ENCODE data around the gene MEF2D.

MEF2D gene

GRCh38 chr1:156524481-156524869 lies 23.9 kb upstream of the MEF2D start:
- DNase-seq (ENCODE audit: low read depth), result no peak

- no peak for DNase-seq (ENCODE audit: low read depth)
Observed at GRCh38 chr1:156523801-156524480, 23.4 kb upstream of the MEF2D start.

DNA sequence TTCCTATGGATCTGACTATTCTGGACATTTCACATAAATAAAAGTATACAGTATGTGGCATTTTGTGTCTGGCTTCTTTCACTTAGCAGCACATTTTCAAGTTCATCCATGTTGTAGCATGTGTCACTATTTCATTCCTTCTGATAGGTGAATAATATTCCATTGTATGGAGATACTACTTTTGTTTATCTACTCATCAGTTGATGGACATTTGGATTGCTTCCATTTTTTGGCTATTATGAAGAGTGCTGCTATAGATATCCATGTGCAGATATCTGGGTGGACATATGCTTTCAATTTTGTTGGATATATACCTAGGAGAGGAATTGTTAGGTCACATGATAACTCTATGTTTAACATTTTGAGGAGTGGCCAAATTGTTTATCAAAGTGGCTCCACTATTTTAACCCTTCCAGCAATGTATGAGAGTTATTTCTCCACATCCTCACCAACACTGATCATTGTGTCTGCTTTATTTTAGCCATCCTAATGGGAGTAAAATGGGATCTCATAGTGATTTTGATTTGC lies 21.9 kb upstream of the MEF2D start:
- no peak for DNase-seq (ENCODE audit: low read depth)

DNA sequence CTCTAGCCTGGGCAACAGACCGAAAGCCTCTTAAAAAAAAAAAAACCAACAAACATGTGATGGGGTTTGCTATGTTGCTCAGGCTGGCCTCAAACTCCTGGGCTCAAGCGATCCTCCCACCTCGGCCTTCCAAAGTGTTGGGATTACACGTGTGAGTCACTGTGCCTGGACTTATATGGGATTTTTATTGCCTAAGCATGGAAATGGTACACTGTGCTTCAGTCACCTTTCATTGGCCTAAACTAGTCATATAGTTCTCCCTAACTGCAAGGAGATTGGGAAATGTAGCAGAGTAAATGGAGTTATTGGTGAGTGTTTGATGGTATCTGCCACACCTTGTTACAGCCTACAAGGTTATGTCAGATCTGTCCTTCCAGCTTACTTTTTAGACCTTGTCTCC lies 17.2 kb upstream of the MEF2D start:
- DNase-seq (ENCODE audit: low read depth), result peak; percentile 27

DNA sequence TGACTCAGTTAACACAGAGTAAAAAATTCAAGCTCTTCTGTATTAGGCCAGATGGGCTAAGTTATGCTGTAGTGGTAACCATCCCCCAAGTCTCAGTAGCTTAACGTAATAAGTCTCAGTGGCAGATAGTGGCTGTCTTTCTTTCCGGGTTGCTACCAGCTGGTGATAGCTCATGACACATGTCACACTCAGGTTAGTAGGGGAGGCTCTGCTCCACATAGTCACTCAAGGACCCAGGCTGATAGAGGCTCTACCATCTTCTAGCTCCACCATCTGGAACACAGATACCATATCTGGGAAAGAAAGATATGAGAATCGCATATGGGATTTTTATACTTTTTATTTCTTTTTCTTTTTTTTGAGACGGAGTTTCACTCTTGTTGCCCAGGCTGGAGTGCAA lies 16.2 kb upstream of the MEF2D start:
- DNase-seq (ENCODE audit: low read depth), result no peak

- no peak for DNase-seq (ENCODE audit: low read depth)
Observed at GRCh38 chr1:156515956-156516355, 15.4 kb upstream of the MEF2D start.

DNA sequence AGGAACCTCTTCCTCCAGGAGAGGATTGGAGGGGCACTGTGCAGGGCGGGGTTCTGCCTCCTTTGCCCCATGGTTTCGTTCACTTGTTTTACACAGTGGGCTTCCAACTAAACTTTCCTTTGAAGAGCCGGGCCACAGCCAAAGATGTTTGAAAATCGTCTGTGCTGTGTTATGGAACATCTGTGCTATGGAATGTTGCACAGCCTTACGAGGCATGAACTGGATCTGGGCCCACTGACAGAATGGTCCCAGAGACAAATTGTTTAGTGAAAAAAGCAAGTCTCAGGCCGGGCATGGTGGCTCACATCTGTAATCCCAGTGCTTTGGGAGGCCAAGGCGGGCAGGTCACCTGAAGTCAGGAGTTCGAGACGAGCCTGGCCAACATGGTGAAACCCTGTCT lies 12.6 kb upstream of the MEF2D start:
- DNase-seq (ENCODE audit: low read depth), result no peak

DNA sequence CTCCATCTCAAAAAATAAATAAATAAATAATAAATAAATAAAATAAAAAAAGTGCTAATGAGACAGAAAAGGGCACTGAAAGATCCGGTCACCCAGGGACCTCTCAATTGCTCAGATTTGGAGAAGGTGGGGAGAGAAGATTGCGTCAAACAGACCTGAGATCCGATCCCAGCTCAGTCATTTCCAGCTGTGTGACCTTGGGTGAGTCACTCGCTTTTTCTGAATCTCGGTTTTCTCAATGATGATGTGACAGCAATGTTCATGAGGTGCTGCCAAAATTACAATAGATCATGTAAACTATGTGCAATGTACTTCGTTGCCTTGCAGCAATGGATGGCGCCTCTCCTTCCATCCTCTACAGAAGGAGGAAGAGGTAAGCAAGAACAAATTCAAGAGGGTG lies 11.1 kb upstream of the MEF2D start:
- peak; percentile 63 for DNase-seq (ENCODE audit: low read depth)

GRCh38 chr1:156510709-156511108 lies 10.1 kb upstream of the MEF2D start:
- DNase-seq (ENCODE audit: low read depth), result peak; percentile 30

DNA sequence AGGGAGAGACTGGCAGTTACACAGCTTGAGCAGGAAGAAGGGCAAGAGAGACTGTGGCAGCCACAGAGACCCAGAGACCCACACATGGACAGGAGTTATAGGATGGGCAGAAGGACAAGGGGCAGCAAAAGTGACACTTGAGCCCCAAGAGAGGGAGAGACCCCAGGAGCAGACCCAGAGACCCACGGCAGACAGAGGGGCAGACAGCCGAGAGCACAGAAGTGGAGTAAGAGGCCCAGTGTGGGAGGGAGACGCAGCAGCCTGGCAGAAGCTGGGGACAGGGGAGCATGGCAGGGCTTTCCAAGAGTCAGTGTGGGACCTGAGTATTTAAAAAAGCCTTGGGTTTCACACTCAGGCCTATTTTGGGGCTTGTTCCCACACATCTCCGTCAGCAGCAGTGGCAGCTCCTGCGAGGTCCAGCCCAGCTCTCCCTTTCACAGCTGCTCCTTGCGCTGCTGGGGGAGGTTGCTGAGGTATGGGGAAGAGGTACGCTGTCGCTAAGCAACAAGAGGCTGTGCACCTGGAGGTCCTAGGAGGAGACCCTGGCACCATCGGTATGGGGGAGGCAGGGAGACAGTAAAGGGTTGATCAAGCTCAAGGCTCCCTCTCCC lies 9.0 kb upstream of the MEF2D start:
- DNase-seq (ENCODE audit: low read depth), result no peak

DNA sequence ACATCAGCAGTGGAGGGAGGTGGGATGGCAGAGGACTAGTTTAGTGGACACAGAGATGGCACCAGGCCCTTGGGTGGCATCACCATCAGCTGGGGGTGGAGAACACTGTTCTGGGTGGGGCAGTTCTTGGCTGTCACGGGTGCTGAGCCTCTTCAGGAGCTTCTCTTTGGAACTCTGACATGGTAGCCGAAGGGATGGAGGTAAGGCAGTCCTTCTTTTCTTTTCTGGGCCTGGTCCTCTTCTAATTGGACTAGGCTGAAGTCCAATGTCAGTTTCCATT lies 8.3 kb upstream of the MEF2D start:
- no peak for DNase-seq (ENCODE audit: low read depth)

DNA sequence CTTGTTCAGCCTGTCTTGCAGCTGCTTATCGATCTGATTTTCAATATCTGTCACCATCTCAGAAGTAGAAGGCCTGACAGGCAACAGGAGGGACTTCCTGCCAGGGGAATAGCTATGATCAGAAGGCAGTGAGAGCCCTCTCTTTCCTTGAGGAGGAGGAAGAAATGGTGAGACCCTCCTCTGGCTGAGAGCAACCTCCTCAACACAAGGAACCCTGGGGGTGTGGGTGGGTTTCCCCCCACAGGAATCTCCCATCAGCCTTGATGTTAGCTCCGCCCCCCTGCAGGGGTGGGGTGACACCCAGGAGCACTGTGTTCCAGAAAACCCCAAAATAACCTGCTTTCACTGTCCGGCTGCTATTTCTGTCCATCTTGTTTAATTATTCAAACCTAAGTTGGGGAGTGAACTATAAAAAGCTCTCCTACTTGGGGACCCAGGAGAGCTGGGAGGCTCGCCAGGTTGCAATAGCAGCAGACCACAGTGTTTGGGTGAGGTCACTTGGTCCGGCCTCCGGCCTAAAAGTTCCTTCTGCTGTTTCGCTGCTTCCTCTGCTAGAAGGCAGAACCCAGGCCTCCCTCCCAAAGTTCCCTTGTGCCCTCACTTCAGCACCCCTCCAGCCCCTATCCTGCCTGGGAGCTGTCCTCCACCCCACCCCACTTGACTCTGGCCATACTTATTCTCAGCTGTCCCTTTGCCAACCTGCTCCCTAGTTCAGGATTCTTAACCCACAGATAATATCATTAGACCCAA lies 7.8 kb upstream of the MEF2D start:
- DNase-seq (ENCODE audit: low read depth), result no peak

DNA sequence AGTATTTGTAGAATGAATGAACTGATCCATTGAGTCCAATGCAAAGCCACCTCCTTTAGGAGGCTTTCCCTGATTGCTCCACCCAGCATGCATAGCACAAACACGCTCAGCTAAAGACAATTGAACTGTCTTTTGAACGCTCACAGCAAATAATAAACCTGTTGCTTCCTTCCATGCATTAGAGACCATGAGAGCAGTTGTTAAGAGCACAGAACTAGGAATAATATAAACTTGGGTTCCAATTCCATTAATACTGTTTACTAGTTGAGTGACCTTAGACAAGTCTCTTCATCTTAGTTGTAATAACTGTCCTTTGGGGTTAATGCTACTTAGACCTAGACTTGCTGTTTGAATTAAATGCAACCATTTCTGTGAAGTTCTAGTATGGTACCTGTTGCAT lies 5.9 kb upstream of the MEF2D start:
- no peak for DNase-seq (ENCODE audit: low read depth)

- no peak for DNase-seq (ENCODE audit: low read depth)
Observed at GRCh38 chr1:156505679-156506298, 5.2 kb upstream of the MEF2D start.

DNA sequence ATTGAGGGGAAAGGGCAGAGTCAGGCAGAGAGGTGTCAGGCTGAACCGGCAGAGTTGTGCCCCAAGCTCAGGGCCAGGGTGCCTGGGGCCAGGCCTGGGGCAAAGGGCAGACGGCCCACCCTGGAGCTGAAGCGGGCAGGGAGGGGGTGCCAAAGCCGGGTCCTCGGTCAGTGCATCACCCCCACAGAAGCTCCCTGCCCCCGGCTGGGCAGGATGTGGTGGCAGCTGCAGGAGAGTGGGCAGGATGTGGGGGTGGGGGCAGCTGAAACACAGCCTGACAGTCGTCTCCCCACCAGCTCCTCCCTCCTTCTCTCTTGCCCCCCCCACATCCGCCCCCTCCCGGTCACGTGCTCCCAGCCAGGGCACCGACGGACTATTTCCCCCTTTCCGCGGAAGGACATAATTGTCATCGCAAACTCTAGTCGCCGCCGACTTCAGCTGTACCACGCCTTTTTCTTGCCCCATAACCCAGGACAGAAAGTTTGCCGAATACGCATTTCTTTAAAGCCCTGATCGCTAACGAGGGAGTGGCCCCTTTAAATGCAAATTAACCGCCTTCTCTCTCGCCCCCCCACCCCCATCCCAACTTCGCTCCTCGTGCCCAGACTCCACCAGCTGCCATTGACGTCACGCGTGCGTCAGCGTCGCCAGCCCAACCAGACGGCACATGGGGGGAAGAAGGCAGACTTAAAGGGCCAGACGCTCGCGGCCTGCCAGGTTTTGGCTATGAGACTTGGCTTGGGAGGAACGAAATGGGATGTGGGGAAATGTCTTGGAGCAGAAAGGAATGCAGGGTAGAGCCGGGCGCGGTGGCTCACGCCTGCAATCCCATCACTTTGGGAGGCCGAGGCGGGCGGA lies 4.5 kb upstream of the MEF2D start:
- DNase-seq (ENCODE audit: low read depth), result peak; percentile 98

DNA sequence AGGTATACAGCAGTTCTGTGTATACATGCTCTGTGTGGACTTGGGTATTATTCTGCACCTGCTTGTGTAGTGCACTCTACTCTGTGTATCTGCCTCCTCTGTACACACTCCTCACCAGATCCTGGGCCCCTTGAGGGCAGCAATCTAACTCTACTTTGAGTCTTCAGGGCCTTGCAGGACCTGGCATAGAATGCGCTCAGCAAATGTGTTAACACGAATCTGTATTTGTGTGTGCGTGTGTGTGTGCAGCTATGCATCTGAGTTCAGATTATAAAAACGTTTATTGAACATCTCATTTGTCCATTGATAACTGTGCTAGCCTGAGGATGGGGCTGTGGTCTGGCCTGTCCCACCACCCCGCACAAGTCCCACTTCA lies 3.9 kb upstream of the MEF2D start:
- peak; percentile 26 for DNase-seq (ENCODE audit: low read depth)

DNA sequence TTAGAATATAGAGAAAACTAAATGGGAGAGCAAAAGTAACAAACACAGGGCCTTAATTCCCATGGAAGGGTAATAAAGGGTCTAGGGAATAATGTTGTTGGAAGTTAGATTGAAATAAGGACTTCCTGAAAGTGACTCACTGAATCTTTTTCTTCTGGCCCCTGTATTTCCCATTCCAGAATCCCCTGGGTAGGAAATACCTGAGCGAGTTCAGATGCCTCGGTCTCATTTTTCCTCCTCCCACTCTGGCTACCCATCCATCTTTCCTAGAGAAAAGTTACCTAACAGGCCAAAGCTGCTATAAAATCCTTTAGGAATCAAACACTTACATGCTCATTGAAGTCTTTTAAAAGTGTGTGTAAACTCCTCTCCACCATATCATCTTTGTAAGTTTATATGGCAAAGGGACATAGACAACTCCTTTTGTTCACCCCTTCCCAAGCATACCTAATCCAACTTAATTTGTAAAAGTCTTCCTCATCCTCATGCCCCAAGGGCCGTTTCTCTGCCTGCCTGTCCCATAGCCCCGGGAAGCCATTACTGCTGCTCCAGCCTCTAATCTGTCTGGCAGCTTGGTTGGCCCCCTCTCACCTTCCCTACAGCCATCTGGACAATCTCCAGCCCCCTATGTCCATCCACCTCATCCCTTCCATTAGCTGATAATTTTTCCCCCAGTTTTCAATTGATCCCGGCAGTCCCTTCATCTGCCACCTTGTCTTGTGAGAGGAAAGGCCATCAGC lies 3.3 kb upstream of the MEF2D start:
- DNase-seq (ENCODE audit: low read depth), result no peak

- peak; percentile 97 for DNase-seq (ENCODE audit: low read depth)
Observed at GRCh38 chr1:156502894-156503697, 2.5 kb upstream of the MEF2D start.

DNA sequence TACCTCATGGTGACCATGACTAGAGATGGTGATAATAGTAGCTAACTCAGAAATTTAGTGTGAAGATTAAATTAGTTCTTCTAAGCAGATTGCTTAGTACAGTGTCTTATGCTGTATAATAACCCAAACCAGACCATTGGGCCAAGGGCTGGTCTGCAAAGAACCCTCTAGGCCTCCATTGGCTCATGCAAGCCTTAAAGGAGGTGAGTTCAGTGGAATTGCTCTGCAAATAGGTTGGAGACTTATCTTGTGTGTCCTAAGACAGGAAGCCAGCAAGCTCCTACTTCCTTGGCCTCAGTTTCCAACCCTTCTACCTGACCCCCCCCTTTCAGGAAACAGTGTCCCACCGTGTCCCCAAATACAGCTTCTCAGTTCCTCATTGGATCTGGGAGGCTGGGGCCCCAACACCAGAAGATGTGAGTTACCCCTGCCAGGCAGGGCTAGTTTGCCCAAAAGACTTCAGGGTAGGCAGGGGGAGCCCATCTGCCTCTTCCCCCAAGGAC lies 1.9 kb upstream of the MEF2D start:
- DNase-seq (ENCODE audit: low read depth), result no peak

GRCh38 chr1:156500793-156501506 lies 375 bp upstream of the MEF2D start:
- peak; percentile 95 for DNase-seq (ENCODE audit: low read depth)

Data from ELR (cell line).